ENCODE measurements around the gene NEUROG3.

Gene NEUROG3

GRCh38 chr10:69573056-69573806 lies at the start of gene NEUROG3:
Gene NEUROG3, minus strand, starts transcription at chr10:69573422. Its CDS starts 379 bp downstream, at chr10:69573043.
- DNase-seq, result no peak

- DNase-seq, result no peak
Measured at GRCh38 chr10:69620625-69621024, 47.4 kb upstream of the NEUROG3 start.

DNA sequence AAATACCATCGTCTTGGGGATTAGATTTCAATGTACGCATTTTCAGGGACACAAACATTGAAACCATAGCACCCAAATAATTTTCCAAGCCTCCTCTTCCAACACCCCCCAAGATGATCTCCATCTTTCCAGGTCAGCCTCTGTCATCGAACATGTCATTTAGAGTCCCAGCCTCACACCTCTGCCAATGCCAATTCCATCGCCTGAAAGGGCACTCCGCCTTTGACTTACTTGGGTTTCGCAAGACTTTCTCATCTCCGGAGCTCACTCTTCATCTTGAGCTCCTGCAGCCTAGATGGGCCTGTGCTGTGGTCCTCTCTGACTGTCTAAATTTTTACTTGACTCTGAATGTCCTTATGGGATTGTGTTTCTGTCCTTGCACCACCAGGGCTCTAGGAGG lies 46.4 kb upstream of the NEUROG3 start:
- DNase-seq, result no peak

- DNase-seq, result no peak
Measured at GRCh38 chr10:69618746-69619145, 45.5 kb upstream of the NEUROG3 start.

DNA sequence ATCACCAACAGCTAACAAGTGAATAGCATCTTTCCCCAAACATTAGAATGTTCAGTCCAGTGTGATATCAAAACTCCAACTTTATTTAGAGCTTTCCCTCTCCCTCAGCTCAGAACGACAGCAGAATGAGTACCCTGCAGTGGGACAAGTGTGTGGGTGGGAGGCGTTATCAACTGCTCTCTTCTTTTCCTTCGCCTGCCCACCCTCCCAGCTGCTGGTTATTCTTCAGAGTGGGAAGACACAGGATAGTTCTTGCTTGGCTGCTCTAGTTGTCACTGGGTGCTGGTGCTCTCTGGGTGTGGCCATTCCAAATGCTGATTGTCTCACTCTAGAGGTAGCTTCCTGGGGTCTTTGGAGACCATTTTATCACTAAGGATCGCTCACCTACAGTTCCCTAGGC lies 43.1 kb upstream of the NEUROG3 start:
- DNase-seq, result no peak

DNA sequence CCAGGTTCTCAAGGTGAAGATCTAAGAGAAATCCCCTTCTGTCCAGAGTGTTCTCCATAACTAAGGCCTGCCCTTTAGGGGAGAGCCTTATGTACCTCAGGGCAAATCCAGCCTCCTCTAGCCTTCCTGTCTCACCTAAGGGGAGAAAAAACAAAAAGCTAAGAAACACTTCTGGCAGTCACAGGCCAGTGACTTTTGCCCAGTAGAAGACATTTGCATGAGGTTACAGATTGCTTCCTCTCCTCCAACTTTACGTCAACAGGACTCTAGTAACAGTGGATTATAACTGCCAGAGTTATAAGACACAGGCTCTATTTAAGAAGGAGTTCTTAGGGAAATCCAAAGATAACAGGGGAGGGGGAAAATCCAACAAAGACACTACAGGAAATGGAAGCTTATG lies 40.9 kb upstream of the NEUROG3 start:
- no peak for DNase-seq

- DNase-seq, result no peak
Measured at GRCh38 chr10:69612760-69613159, 39.5 kb upstream of the NEUROG3 start.

GRCh38 chr10:69609077-69609476 lies 35.9 kb upstream of the NEUROG3 start:
- no peak for DNase-seq

DNA sequence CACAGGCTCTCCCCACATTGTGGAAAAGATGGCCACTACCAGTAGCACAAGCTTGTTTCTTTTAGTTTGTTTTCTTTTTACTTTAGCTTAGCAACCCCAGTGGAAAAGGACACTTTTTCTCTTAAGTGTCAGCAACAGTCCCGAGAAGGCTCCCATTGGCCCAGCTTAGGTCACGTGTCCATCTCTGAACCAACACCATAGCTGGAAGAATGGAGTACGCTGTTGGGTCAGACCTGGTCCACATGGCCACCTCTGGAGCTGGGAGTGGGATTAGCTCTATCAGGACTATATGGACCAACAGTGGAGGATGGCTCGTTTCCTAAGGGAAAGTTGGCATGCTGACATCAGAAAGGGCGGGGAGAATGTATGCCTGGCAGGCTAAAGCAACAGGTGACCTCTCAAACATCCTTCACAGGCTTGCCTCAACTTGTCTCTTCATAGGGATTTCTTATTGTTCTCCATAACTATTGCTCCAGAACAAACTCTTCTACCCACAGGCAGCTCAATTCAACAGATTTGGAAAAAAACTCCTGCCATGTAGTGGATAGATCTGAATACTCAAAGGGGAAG lies 27.6 kb upstream of the NEUROG3 start:
- no peak for DNase-seq

GRCh38 chr10:69588358-69588757 lies 15.1 kb upstream of the NEUROG3 start:
- no peak for DNase-seq

GRCh38 chr10:69584624-69585023 lies 11.4 kb upstream of the NEUROG3 start:
- no peak for DNase-seq

- no peak for DNase-seq
Measured at GRCh38 chr10:69583106-69583505, 9.9 kb upstream of the NEUROG3 start.

GRCh38 chr10:69580435-69580834 lies 7.2 kb upstream of the NEUROG3 start:
- DNase-seq, result no peak

DNA sequence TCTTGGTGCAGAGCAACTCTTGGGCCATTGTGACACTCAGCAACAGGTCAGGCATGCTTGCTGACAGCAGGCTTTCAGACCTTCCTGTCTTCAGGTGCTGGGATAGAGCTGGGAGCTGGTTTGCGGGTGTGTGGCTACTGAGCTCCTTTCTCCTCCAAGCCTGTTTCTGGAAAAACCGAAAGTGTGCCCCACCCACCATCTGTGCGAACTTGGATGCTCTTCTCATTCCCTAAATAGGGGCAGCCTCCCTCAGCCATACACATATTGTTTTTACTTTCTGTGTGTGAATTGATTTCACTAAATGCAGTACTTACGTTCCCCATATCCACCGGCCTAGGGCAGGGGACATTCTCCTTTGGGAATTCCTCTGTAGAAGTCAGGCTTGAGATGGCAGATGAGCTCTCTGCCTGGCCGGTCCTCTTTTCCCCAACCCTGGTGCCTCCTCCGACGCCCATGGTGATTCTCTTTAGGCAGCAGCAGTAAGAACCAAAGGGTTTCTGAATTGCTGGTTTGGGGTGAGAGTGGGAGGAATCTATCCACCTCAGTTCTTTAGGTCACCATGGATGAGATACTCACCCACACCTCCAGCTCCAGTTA lies 6.3 kb upstream of the NEUROG3 start:
- DNase-seq, result no peak

GRCh38 chr10:69578508-69578991 lies 5.3 kb upstream of the NEUROG3 start:
- no peak for DNase-seq

DNA sequence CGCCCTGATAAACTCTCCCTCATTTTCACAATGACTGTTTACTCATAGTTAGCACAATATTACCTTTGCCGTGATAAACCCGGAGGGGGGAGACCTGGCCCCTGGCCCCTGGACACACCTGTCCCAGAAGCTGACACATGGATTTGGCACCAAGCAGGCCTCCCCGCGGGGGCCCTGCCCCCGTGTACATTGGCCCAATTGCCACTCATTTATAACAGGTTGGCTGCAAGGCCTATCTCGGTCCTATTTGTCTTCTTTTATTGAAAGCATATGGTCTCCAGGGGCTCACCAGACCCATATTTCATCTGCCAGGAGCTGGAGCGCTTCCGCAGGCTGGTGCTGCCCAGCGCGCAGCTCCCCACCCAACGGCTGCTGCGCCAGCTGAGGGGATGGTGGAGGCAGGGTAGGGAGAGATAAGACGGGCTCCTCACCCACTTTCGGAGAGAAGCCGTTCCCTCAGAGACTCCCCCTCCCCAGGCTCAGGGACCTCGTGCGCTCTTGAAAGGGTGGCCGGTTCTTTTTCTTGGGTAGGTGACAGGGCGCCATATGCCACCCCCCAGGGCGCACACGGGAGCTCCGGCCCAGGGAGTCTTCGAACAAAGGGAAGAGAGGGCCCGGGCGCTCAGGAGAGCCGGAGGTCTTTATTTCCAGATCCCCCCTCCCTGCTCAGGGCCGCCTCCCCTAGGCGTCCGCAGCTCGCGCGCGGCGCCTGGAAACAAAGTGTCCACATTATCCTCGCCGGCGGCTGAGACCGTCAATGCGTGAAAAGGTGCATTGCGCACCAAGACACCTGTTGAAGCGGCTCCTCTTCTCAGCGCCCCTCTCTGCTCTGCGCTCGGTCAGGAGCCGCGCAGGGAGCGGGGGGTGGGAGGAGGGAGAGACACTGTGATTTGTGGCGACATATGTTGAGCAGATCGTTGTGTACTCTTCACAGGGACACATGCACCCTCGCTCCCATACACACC lies 4.3 kb upstream of the NEUROG3 start:
- no peak for DNase-seq

GRCh38 chr10:69576334-69577011 lies 3.3 kb upstream of the NEUROG3 start:
- DNase-seq, result no peak

- DNase-seq, result no peak
Measured at GRCh38 chr10:69575164-69575722, 2.0 kb upstream of the NEUROG3 start.

- DNase-seq, result no peak
Measured at GRCh38 chr10:69574571-69574978, 1.4 kb upstream of the NEUROG3 start.

DNA sequence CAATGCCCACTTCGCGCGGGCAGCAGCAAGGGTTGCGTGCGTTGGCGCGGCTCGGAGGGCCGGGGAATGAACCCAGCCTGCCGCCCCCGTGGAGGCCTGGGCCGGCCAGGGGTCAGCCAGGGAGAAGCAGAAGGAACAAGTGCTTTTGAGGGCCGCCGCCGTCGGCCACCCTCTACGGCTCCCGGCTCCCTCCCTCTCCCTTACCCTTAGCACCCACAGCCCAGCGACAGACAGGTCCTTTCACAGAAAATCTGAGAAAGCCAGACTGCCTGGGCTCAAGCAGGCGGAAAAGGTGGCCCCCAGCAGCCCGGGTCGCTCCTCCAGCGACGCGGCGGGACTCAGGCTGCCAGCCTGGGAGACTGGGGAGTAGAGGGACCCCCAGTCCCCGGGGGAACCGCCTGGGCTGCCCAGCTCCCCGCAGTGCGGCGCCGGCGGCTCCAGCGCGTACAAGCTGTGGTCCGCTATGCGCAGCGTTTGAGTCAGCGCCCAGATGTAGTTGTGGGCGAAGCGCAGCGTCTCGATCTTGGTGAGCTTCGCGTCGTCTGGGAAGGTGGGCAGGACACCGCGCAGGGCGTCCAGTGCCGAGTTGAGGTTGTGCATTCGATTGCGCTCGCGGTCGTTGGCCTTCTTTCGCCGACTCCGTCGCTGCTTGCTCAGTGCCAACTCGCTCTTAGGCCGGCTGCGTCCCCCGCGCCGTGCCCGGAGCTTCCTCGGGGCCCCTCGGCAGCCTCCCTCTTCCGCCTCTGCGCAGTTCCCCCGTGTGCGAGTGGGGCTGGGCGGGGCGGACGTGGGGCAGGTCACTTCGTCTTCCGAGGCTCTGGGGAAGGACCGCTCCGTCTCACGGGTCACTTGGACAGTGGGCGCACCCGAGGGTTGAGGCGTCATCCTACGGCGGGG lies 815 bp downstream of the NEUROG3 start:
- no peak for DNase-seq

- DNase-seq, result no peak
Measured at GRCh38 chr10:69571618-69572158, 1.5 kb downstream of the NEUROG3 start.

All from femur (tissue), 1 donor.